Measurements from ENCODE around the gene TMEM120A.
A peak's percentile ranks its signal among the peaks of the same experiment; 100 is the strongest.
"Not testable (repeated sequence)": the region's sequence is repeated elsewhere in the genome, so short reads cannot be mapped to it uniquely, and the experiment has no call there.

TMEM120A gene

DNA sequence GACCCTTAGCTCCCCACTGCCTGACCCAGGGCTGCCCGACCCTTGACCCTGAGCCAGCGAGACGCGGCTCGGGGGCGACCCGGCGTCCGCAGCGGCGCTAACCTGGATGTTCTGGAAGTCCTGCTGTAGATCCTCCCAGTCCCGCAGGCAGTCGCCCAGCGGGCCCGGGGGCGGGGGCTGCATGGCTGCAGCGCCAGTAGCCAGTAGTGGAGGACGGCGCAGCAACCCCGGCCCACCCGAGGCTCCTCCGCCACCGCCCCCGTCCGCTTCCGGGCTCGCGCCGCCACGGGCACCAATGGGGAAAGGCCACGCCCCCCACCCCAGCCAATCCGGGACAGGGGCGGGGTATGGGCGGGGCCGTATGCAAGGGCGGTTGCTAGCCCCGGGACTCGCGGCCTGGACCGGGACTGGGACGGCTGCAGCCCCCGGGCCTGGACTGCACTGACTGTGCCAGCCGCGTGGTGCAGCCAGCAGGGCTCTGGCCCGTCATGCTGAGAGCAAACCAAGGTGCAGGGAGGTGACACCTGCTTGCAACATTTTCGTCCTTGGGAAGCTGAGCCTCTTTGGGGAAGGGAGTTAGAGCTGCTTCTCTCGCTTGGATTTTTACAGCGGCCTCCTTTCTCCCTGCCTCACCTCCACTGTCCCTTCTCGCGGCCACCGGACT lies at the start of gene TMEM120A:
Gene TMEM120A, minus strand, starts transcription at position 208 of the 664 bp plus-strand sequence. Its CDS starts 25 bp downstream, at position 183.
- peak; percentile 81 to 99 (median 88) for DNase-seq (ENCODE audit: low read depth in 3 of 3)

DNA sequence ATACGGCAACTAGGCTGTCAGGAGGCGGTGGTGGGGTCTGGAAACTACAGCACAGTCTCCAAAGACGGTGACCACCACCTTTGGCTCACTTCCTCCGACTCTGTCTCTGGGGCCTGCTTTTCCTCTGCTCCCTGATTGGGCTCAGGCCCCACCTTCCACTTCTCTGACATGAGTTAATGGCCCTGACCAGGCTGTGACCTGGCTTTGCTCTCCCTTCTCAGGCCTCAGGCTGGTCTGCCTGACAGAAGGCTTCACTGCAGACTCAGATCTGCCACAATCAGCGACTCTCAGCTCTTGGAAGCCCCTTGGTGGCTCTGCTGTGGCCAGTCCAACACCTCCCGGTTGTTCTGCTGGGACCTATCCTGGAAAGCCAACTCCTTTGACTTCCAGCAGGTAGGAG lies 45.7 kb upstream of the TMEM120A start:
- no peak for DNase-seq (ENCODE audit: low read depth in 3 of 3)

GRCh38 chr7:76037310-76037709 lies 42.9 kb upstream of the TMEM120A start:
- no peak for DNase-seq (ENCODE audit: low read depth in 3 of 3)

GRCh38 chr7:76031964-76032363 lies 37.6 kb upstream of the TMEM120A start:
- DNase-seq (ENCODE audit: low read depth in 3 of 3): no peak

- not testable (repeated sequence) for DNase-seq (ENCODE audit: low read depth in 3 of 3)
Measured at GRCh38 chr7:76029682-76030081, 35.3 kb upstream of the TMEM120A start.

DNA sequence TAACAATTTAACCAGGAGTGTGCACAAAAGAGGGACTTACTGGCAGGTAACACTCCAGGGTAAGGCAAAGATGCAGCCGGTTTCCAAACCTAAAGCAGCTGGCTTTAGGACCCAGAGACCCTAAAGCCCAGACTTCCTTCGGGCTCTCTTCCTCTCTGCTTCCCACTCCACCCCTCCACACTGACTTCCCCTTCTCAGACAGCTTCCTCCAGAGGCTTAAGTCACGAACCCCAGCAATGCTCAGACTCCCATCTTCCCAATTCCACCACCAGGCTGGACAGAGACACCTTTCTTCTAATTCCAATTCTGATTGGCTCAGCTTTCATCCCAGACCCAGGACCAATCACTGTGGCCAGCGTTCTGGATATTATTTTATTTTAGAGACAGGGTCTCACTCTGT lies 28.6 kb upstream of the TMEM120A start:
- DNase-seq (ENCODE audit: low read depth in 3 of 3): no peak

GRCh38 chr7:76022026-76022780 lies 27.8 kb upstream of the TMEM120A start:
- no peak for DNase-seq (ENCODE audit: low read depth in 3 of 3)

- DNase-seq (ENCODE audit: low read depth in 3 of 3): peak; percentile 40 to 67 (median 52)
Measured at GRCh38 chr7:76020031-76020714, 25.8 kb upstream of the TMEM120A start.

GRCh38 chr7:76018520-76018919 lies 24.1 kb upstream of the TMEM120A start:
- not testable (repeated sequence) for DNase-seq (ENCODE audit: low read depth in 3 of 3)

DNA sequence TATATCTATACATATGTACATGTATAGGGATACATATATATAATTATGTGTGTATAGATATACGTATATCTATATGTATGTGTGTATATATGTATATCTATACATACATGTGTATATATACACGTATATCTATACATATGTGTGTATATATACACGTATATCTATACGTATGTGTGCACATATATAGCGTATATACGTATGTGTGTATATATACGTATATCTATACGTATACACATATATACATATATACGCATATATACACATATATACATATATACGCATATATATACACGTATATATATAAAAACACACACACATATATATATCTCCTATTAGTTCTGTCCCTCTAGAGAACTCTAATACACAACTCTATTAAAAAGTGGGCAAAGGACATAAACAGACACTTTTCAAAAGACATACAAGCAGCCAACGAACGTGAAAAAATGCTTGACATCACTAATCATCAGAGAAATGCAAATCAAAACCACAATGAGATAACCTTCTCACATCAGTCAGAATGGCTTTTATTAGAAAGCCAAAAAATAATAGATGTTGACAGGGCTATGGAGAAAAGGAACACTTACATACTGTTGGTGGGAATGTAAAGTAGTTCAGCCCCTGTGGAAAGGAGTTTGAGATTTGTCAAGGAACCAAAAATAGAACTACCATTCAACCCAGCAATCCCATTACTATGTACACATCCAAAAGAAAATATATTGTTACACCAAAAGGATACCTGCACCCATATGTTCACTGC lies 22.0 kb upstream of the TMEM120A start:
- no peak for DNase-seq (ENCODE audit: low read depth in 3 of 3)

GRCh38 chr7:76011442-76011861 lies 17.1 kb upstream of the TMEM120A start:
- DNase-seq (ENCODE audit: low read depth in 3 of 3): no peak

DNA sequence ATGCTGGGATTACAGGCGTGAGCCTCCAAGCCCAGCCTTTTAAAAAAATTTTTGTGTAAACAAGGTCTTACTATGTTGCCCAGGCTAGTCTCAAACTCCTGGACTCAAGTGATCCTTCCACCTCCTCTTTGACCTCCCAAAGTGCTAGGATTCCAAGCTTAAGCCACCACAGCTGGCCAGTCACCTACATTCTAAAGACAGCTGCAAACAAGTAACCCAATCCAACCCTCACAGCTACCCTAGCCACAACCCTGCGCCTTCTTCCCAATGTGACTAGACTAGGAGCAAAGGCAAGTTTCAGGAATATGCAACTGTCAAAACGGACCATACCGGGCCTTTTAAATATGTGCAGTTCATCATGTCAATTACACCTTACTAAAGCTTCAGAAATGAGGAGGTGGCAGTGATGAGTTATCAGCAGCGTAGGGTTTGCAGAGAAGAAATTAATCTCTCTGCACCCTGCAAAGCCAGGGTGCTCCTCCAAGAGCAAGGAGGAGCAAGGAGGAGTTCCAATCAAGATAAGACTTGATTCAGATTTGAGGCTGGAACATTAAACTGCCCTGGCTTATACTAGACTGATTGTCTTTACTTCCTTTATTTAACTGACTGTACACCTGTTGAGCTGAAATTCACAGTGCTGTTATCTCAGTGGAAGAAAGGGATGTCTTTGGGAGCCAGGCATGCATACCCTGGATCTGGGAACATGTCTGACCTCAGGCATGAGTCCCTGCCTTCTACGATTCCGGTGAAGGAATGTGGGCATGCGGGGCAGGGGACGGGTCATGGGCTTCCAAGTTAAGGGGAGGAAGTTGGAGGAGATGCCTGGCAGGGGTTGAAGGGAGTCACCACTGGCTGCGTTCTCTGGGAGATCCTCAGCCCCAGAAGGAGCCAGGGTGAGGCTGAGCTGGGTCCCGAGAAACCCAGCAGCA lies 15.5 kb upstream of the TMEM120A start:
- no peak for DNase-seq (ENCODE audit: low read depth in 3 of 3)

DNA sequence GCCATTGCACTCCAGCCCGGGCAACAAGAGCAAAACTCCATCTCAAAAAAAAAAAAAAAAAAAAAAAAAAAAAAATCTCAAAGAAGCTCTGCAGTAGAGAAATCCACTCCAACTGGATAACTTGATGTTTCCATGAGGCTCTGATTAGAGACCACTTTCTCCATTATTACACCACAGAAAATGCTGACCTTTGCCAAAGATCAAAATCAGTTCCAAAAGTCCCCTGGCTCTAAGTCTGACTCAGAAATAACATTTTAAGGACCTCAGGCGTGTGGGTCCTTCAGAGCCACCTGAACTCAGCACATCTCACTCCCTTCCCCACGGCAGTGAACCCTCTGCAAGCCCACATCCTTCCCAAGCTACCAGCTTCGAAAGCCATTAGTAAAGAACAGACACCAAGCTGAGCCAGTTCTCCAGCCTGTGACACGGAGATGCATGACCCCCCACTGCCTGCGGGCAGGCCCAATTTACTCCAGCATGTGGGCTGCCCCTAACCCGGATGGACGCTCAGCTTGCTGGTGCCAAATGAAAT lies 13.8 kb upstream of the TMEM120A start:
- DNase-seq (ENCODE audit: low read depth in 3 of 3): no peak

DNA sequence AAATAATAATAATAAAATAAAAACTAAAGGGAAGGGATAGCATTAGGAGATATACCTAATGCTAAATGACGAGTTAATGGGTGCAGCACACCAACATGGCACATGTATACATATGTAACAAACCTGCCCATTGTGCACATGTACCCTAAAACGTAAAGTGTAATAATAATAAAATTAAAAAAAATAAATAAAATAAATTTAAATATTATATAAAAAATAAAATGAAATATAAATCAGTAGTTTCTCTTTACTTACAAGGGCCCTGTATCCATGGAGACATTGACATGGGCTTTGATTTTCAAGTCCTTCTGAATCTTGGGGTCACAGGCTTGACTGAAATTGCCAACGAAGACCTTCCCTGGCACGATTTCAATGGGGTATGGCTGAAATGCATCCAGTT lies 10.6 kb upstream of the TMEM120A start:
- DNase-seq (ENCODE audit: low read depth in 3 of 3): not testable (repeated sequence)

DNA sequence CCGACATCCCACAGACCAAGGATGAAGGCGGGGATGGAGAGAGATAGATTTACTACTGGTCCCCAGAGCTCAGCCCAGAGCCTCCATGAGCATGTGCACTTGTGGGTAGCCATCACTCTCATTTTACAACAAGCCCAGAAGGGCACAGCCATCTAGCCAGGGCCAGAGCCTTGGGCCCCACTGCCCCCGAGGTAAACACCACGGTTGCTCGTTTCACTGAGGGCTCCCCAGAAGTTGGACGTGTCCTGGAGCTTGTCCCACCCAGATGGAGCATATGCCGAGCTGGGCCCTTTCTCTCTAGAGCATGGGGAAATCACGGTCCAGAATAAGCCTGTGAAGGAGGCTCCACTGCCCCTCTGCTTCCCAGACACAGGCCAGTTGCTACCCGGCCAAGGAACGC lies 9.0 kb upstream of the TMEM120A start:
- DNase-seq (ENCODE audit: low read depth in 3 of 3): no peak

DNA sequence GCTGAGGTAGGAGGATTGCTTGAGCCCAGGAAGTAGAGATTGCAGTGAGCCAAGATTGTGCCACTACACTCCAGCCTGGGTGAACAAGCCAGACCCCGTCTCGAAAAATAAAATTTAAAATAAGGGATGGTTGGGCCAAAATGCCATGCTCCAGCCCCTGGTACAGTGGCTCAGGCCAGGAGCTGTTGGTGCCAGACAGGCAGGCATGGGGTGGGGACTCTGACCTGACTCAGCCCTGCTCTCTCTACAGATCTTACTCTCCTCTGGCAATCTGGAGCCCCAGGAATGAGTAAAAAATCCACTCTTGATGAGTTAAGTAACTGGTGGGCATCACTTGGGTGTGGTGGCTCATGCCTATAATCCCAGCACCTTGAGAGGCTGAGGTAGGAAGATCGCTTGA lies 8.4 kb upstream of the TMEM120A start:
- DNase-seq (ENCODE audit: low read depth in 3 of 3): no peak

GRCh38 chr7:76002139-76002538 lies 7.7 kb upstream of the TMEM120A start:
- DNase-seq (ENCODE audit: low read depth in 3 of 3): no peak

GRCh38 chr7:76000566-76000965 lies 6.2 kb upstream of the TMEM120A start:
- DNase-seq (ENCODE audit: low read depth in 3 of 3): no peak

- no peak for DNase-seq (ENCODE audit: low read depth in 3 of 3)
Measured at GRCh38 chr7:75998038-75998437, 3.6 kb upstream of the TMEM120A start.

GRCh38 chr7:75996476-75996875 lies 2.1 kb upstream of the TMEM120A start:
- no peak for DNase-seq (ENCODE audit: low read depth in 3 of 3)

DNA sequence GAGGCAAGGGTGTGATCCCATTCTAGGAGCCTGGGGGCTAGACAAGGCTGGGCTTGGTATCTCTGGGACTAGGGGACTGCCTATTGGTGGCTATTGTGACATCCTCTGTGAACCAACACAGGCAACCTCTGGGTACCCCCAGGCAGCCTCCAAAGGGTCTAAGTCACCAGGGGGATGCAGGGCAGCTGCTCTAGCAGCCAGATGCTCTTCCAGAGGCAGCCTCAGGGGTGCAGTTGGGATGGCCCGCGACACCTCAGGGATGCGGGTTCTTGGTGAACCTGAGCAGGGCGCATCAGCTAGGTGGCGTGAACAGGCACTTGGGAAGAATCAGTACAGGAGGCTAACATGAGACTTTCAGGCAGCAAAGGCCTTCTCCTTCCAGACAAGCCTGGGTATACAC lies 1.6 kb upstream of the TMEM120A start:
- DNase-seq (ENCODE audit: low read depth in 3 of 3): no peak
